IMR-90 (cell line): ENCODE data around the gene SARNP. TPM values are rescaled to one million over a fixed set of nuclear protein-coding genes. Genes with fewer than 3 reads are reported as not detected.

Source experiments
- ATAC-seq: fragments of 200-7000 bp; cut with Tn5 transposase; 2 replicates; pipeline ENCODE4 v1.9.1; 2020; ENCODE audit warnings: low read depth, mild to moderate bottlenecking, moderate library complexity
- BruUV-seq: library from RNA; stranded (reverse); fragments of 400-500 nt; replicated peaks from 2 replicates; lab custom pipeline; 2021; lab: Mats Ljungman, UMichigan
- CTCF ChIA-PET: fragments of 300-600 bp; formaldehyde crosslinking; extraction: SDS; loops from one replicate; lab custom pipeline; 2021; ENCODE audit warnings: antibody characterized with exemption; lab: Yijun Ruan, JAX
- POLR2A ChIA-PET: fragments of 300-600 bp; sonication (Branson Sonifier 250); formaldehyde crosslinking; loops from one replicate; lab custom pipeline; 2022; ENCODE audit warnings: antibody characterized with exemption; ENCODE audit not compliant: unreplicated experiment; lab: Charles Lee
- DNase-seq: peaks from one replicate; pipeline ENCODE4 v3.0.0; 2013
- H2AFZ ChIP-seq: replicated peaks from 2 replicates; pipeline ENCODE3; 2013; ENCODE audit warnings: low read length, mild to moderate bottlenecking; ENCODE audit not compliant: poor library complexity
- H2AK5ac ChIP-seq: 2 replicates; pipeline ENCODE4 v1.6.1; 2013; ENCODE audit warnings: low read depth, low read length, inconsistent platforms
- H2AK9ac ChIP-seq: replicated peaks from 2 replicates; pipeline ENCODE3; 2013; ENCODE audit warnings: mild to moderate bottlenecking, low read depth, low read length, moderate library complexity; ENCODE audit not compliant: poor library complexity
- H2BK120ac ChIP-seq: 2 replicates; pipeline ENCODE4 v1.6.1; 2013; ENCODE audit warnings: low read depth, low read length, inconsistent platforms
- H2BK15ac ChIP-seq: 3 replicates; pipeline ENCODE4 v1.6.1; 2013; ENCODE audit warnings: low read depth, low read length, inconsistent platforms
- H2BK20ac ChIP-seq: 2 replicates; pipeline ENCODE4 v1.6.1; 2013; ENCODE audit warnings: low read depth, mild to moderate bottlenecking, inconsistent platforms, low read length, moderate library complexity
- H2BK5ac ChIP-seq: 2 replicates; pipeline ENCODE4 v1.6.1; 2013; ENCODE audit warnings: mild to moderate bottlenecking, low read depth, low read length, inconsistent platforms; ENCODE audit not compliant: poor library complexity, severe bottlenecking
- H3K14ac ChIP-seq: replicated peaks from 2 replicates; pipeline ENCODE4 v1.6.1; 2013; ENCODE audit warnings: low read depth, low read length, inconsistent platforms
- H3K18ac ChIP-seq: 2 replicates; pipeline ENCODE4 v1.6.1; 2013; ENCODE audit warnings: low read depth, low read length, control low read depth
- H3K23ac ChIP-seq: 2 replicates; pipeline ENCODE4 v1.6.1; 2013; ENCODE audit warnings: low read depth, low read length, inconsistent platforms
- H3K27ac ChIP-seq: 2 replicates; pipeline ENCODE4 v1.5.1; 2013; ENCODE audit warnings: mild to moderate bottlenecking, control low read depth, low read length; ENCODE audit not compliant: insufficient read depth
- H3K27me3 ChIP-seq: 2 replicates; pipeline ENCODE4 v1.6.1; 2013; ENCODE audit warnings: low read length; ENCODE audit not compliant: control insufficient read depth, insufficient read depth
- H3K36me3 ChIP-seq: 2 replicates; pipeline ENCODE4 v1.6.1; 2013; ENCODE audit warnings: low read length, mixed read lengths; ENCODE audit not compliant: control insufficient read depth, insufficient read depth
- H3K4ac ChIP-seq: 2 replicates; pipeline ENCODE4 v1.6.1; 2013; ENCODE audit warnings: low read depth, low read length, inconsistent platforms
- H3K4me1 ChIP-seq: 2 replicates; pipeline ENCODE4 v1.6.1; 2013; ENCODE audit warnings: low read length, mixed read lengths; ENCODE audit not compliant: control insufficient read depth, insufficient read depth
- H3K4me2 ChIP-seq: 2 replicates; pipeline ENCODE4 v1.6.1; 2013; ENCODE audit warnings: low read depth, mild to moderate bottlenecking, control low read depth, low read length, moderate library complexity
- H3K4me3 ChIP-seq: 2 replicates; pipeline ENCODE4 v1.5.1; 2013; ENCODE audit warnings: low read depth, mild to moderate bottlenecking, control low read depth, low read length, moderate library complexity; ENCODE audit not compliant: insufficient read depth
- H3K56ac ChIP-seq: 2 replicates; pipeline ENCODE4 v1.6.1; 2013; ENCODE audit warnings: low read length, inconsistent platforms; ENCODE audit not compliant: insufficient read depth; ENCODE audit errors: extremely low read depth
- H3K79me1 ChIP-seq, 2 experiments: 2 replicates each; pipeline ENCODE4 v1.6.1; 2013; ENCODE audit warnings: low read length in 2 of 2, inconsistent platforms in 1 of 2, low read depth in 1 of 2
- H3K9ac ChIP-seq: 2 replicates; pipeline ENCODE4 v1.6.1; 2013; ENCODE audit warnings: low read depth, low read length, control low read depth
- H3K9me1 ChIP-seq: 2 replicates; pipeline ENCODE4 v1.6.1; 2013; ENCODE audit warnings: low read length, inconsistent platforms; ENCODE audit not compliant: insufficient read depth
- H3K9me3 ChIP-seq: 2 replicates; pipeline ENCODE4 v1.6.1; 2013; ENCODE audit warnings: low read length; ENCODE audit not compliant: control insufficient read depth, insufficient read depth
- H4K20me1 ChIP-seq: 2 replicates; pipeline ENCODE4 v1.6.1; 2013; ENCODE audit warnings: low read length, inconsistent platforms; ENCODE audit not compliant: insufficient read depth
- H4K5ac ChIP-seq: 2 replicates; pipeline ENCODE4 v1.6.1; 2013; ENCODE audit warnings: mild to moderate bottlenecking, low read depth, low read length, control low read depth
- H4K8ac ChIP-seq, 2 experiments: 2 replicates each; pipeline ENCODE4 v1.6.1; 2013; ENCODE audit warnings: low read depth in 2 of 2, low read length in 2 of 2, control low read depth in 1 of 2, inconsistent platforms in 1 of 2
- H4K91ac ChIP-seq: 2 replicates; pipeline ENCODE4 v1.6.1; 2013; ENCODE audit warnings: low read depth, low read length, inconsistent platforms; ENCODE audit not compliant: insufficient read depth
- POLR2A ChIP-seq: IDR thresholded peaks from 2 replicates; pipeline ENCODE4 v1.6.1; 2012; ENCODE audit warnings: mild to moderate bottlenecking, low read depth, low read length
- RAD21 ChIP-seq: IDR thresholded peaks from 2 replicates; pipeline ENCODE4 v1.6.1; 2012; ENCODE audit warnings: low read length, improper control_type of control experiment
- WGBS, 2 experiments: methylation state at CpG; one replicate each; pipeline versions ENCODE4 v1.1.5 to v1.1.7; 2013; ENCODE audit warnings: missing lambda C conversion rate in 2 of 2; ENCODE audit not compliant: insufficient read length in 1 of 2; ENCODE audit errors: extremely low coverage in 2 of 2; 5-methylcytosine and 5-hydroxymethylcytosine counted together
- dilution Hi-C: fragments of 300-500 bp; cut with HindIII; formaldehyde crosslinking; loops from one replicate; pipeline ENCODE4 v1.14.3; 2018; ENCODE audit warnings: low sequenced_read_pairs; ENCODE audit not compliant: unreplicated experiment
- in situ Hi-C: fragments of 300-500 bp; cut with MboI; formaldehyde crosslinking; loops from 3 replicates; pipeline ENCODE4 v1.14.3; 2019; ENCODE audit warnings: low sequenced_read_pairs, inconsistent platforms, mixed read lengths
- intact Hi-C: fragments of 100-400 bp; cut with micrococcal nuclease; formaldehyde crosslinking; loops from 2 replicates; pipeline ENCODE4 v1.10.0; 2022
- polyA plus RNA-seq, 3 experiments: library from polyadenylated mRNA; depleted of rRNA; stranded (reverse); fragments of >200 nt; gene quantifications; 2 replicates each; pipeline ENCODE4 v1.2.3, GENCODE V29; 2012; ENCODE audit warnings: low replicate concordance in 1 of 3
- total RNA-seq: library from RNA; depleted of rRNA; stranded (reverse); fragments of >200 nt; gene quantifications from 2 replicates; pipeline ENCODE4 v1.2.3, GENCODE V29; 2012

Gene SARNP
- total and polyA plus RNA-seq, 2 of the 4 experiments (the other 2 are of a cell fraction): 46.8 to 103 TPM

- intact Hi-C loops (no loop called here), dilution Hi-C loops (no loop called here), in situ Hi-C loops (no loop called here)
- H2BK20ac ChIP-seq: no peak overlapping the region
- H3K9me1 ChIP-seq: no peaks in the 10 kb centered on the region
- ChIA-PET CTCF (no interaction called here), POLR2A (no interaction called here)
- H3K4me1 ChIP-seq: peaks cover 8% of the 10 kb centered on the region
- peak overlapping the region; percentile 98 for H3K27ac ChIP-seq
- no peak overlapping the region for H2AFZ ChIP-seq
- peaks cover 10 to 69% of the 10 kb centered on the region in 2 experiments for H3K79me1 ChIP-seq
- no peak overlapping the region for H4K8ac ChIP-seq
- no peak overlapping the region for H3K18ac ChIP-seq
- ATAC-seq: no peak
- H3K9ac ChIP-seq: peak overlapping the region; percentile 94
- H3K4me3 ChIP-seq: peak overlapping the region; percentile 90
- H2BK120ac ChIP-seq: no peak overlapping the region
- 0 out of 2 replicates have a peak overlapping the region, but pooled peaks have one; percentile 80 for H3K56ac ChIP-seq
- no peak overlapping the region for H2BK15ac ChIP-seq
- H3K27me3 ChIP-seq: no peaks in the 10 kb centered on the region
- no peak for DNase-seq
- TF ChIP-seq POLR2A (no peak), RAD21 (no peak)
- peak overlapping the region; percentile 94 for H2BK5ac ChIP-seq
- no peak overlapping the region for H4K91ac ChIP-seq
- H3K9me3 ChIP-seq: no peaks in the 10 kb centered on the region
- no peak overlapping the region; the same call in 1 of the 2 replicates for H2AK5ac ChIP-seq
- peaks cover 45% of the 10 kb centered on the region for H3K36me3 ChIP-seq
- H4K20me1 ChIP-seq: peaks cover 61% of the 10 kb centered on the region
- peak overlapping the region; percentile 94 for H3K4me2 ChIP-seq
- no TSS peak for BruUV-seq
- H3K4ac ChIP-seq: peak overlapping the region; percentile 59
- WGBS, 2 experiments: 60% methylated on average over 1 of the region's 10 CpGs; no CpG with 5 or more reads in 1 of the 2 experiments
- peak overlapping the region; percentile 87 for H2AK9ac ChIP-seq
- no peak overlapping the region for H4K5ac ChIP-seq
- peak overlapping the region; percentile 52 for H3K23ac ChIP-seq
- peak overlapping the region; percentile 68 for H3K14ac ChIP-seq
These were observed 90.6 kb downstream of the SARNP start for GRCh38 chr12:55726971-55727370.
